K562 (cell line): ENCODE results near the gene ENPP7. TPM values are rescaled to one million over a fixed set of nuclear protein-coding genes. Genes with fewer than 3 reads are reported as not detected.
A peak's percentile ranks its signal among the peaks of the same experiment; 100 is the strongest.

ENCODE experiments used
- BCOR ChIP-seq: fragments of 450-650 bp; IDR thresholded peaks from 2 replicates; pipeline ENCODE4 v1.6.1; 2016
- CEBPB ChIP-seq: fragments of 450-650 bp; IDR thresholded peaks from 2 replicates; pipeline ENCODE4 v1.6.1; 2016; ENCODE audit warnings: missing genetic modification characterization, missing compliant biosample characterization
- DIDO1 ChIP-seq: fragments of 450-650 bp; IDR thresholded peaks from 2 replicates; pipeline ENCODE4 v1.6.1; 2016; ENCODE audit warnings: low read depth, missing biosample characterization, missing genetic modification characterization
- DPF2 ChIP-seq: fragments of 450-650 bp; IDR thresholded peaks from 2 replicates; pipeline ENCODE4 v1.6.1; 2016
- KDM4B ChIP-seq, 2 experiments: fragments of 450-650 bp in 1 of 2; sonication (generic) in 1 of 2; IDR thresholded peaks; 2 replicates each; pipeline ENCODE4 v1.6.1; 2016 to 2017; ENCODE audit warnings: borderline replicate concordance in 2 of 2, antibody characterized with exemption in 1 of 2, low read depth in 1 of 2, mild to moderate bottlenecking in 1 of 2
- NCOA4 ChIP-seq: fragments of 450-650 bp; IDR thresholded peaks from 2 replicates; pipeline ENCODE4 v1.6.1; 2018; ENCODE audit warnings: mild to moderate bottlenecking; ENCODE audit not compliant: partially characterized antibody
- NCOA6 ChIP-seq: fragments of 450-650 bp; IDR thresholded peaks from 2 replicates; pipeline ENCODE4 v1.6.1; 2017; ENCODE audit warnings: mild to moderate bottlenecking
- RBFOX2 ChIP-seq: fragments of 200-400 bp; formaldehyde crosslinking; IDR thresholded peaks from 2 replicates; pipeline ENCODE4 v1.6.1; 2017; ENCODE audit warnings: low read depth, mild to moderate bottlenecking, low read length, moderate library complexity
- RFX7 ChIP-seq: fragments of 250-450 bp; sonication (Bioruptor Pico); IDR thresholded peaks from 2 replicates; pipeline ENCODE4 v1.5.1; 2021; ENCODE audit warnings: mild to moderate bottlenecking
- TARDBP ChIP-seq: fragments of 450-650 bp; IDR thresholded peaks from 2 replicates; pipeline ENCODE4 v1.6.1; 2016
- U2AF2 ChIP-seq: fragments of 200-400 bp; formaldehyde crosslinking; optimal IDR thresholded peaks from 2 replicates; pipeline ENCODE3; 2017; ENCODE audit warnings: low read depth, mild to moderate bottlenecking, low read length
- polyA plus RNA-seq, 8 experiments: library from polyadenylated mRNA; depleted of rRNA in 4 of 8; stranded (reverse) in 5 of 8; unstranded in 3 of 8; fragments of >200 nt; fragmentation: Nextera tagmentation in 2 of 8; fragmentation: Illumina TruSeq in 1 of 8; extraction: Ambion mirVana in 2 of 8; extraction: Trizol in 1 of 8; gene quantifications; 2 replicates each; pipeline versions ENCODE4 v1.2.1 to v1.2.3, GENCODE V29; 2011 to 2014; ENCODE audit warnings: inconsistent platforms in 1 of 8, missing spikeins in 1 of 8
- total RNA-seq, 7 experiments: library from RNA; depleted of rRNA in 6 of 7; stranded (reverse); fragments of >200 nt in 6 of 7; fragmentation: Illumina TruSeq in 2 of 7; extraction: Trizol in 2 of 7; gene quantifications; 2 replicates each; pipeline versions ENCODE4 v1.2.1 to v1.2.3, GENCODE V29; 2011 to 2021; ENCODE audit warnings: low replicate concordance in 1 of 7
- TF ChIP-seq, protein P1 (sequence below): fragments of 250-450 bp; sonication (Bioruptor Pico); IDR thresholded peaks from 2 replicates; pipeline ENCODE4 v1.8.0; 2022; ENCODE audit warnings: moderate library complexity, mild to moderate bottlenecking, inconsistent platforms
- TF ChIP-seq, protein P2 (sequence below): sonication (generic); formaldehyde crosslinking; IDR thresholded peaks from 2 replicates; pipeline ENCODE4 v1.8.0; 2022; ENCODE audit warnings: missing genetic modification reagents, mild to moderate bottlenecking, borderline replicate concordance
- TF ChIP-seq, protein P3 (sequence below), 2 experiments: fragments of 450-650 bp in 1 of 2; sonication (generic) in 1 of 2; formaldehyde crosslinking in 1 of 2; IDR thresholded peaks; 2 replicates each; pipeline versions ENCODE4 v1.7.1 to v1.9.0; 2016 to 2022; ENCODE audit warnings: inconsistent platforms in 1 of 2, mild to moderate bottlenecking in 1 of 2, missing genetic modification reagents in 1 of 2
- TF ChIP-seq, protein P4 (sequence below), 2 experiments: fragments of 450-650 bp; conservative IDR thresholded peaks; 2 replicates each; pipeline ENCODE4 v1.6.1; 2017; ENCODE audit warnings: mild to moderate bottlenecking in 2 of 2, moderate library complexity in 2 of 2

ENPP7 gene
- total and polyA plus RNA-seq, 9 of the 15 experiments (the other 6 are each of a cell fraction or from before 2014, with no cell fraction given): not detected

DNA sequence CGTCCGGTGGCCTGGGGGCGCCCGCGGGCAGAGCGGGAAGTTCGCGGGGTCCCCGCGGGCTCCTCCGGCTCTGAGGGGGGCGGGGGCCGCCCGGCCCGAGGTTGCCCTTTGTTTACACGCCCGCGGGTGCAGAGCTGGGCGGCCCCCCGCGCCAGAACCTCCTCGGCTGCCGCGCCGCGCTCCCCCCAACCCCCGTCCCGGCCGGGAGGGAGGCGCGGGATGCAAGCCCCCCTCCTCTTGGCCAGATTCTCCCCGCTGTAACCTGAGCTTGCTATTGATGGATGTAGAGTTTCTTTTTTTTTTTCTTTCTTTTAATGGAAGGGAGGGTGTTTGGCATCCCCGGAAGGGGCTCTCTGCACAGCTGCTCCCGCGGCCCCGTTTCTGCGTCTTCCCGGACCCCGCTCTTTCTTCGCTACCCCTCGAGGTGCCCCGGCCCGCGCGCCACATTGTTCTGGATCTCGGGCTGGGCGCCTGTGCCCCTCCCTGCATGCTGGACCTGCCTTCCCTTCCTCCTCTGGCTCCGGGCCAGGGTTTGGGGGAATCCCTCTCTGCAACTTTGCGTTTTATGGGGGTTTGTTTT lies 47.9 kb downstream of the ENPP7 start (continued):
- TF ChIP-seq, protein P1, sequence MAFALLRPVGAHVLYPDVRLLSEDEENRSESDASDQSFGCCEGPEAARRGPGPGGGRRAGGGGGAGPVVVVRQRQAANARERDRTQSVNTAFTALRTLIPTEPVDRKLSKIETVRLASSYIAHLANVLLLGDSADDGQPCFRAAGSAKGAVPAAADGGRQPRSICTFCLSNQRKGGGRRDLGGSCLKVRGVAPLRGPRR (CRISPR knock-in tag): no peak
- TF ChIP-seq, protein P2, sequence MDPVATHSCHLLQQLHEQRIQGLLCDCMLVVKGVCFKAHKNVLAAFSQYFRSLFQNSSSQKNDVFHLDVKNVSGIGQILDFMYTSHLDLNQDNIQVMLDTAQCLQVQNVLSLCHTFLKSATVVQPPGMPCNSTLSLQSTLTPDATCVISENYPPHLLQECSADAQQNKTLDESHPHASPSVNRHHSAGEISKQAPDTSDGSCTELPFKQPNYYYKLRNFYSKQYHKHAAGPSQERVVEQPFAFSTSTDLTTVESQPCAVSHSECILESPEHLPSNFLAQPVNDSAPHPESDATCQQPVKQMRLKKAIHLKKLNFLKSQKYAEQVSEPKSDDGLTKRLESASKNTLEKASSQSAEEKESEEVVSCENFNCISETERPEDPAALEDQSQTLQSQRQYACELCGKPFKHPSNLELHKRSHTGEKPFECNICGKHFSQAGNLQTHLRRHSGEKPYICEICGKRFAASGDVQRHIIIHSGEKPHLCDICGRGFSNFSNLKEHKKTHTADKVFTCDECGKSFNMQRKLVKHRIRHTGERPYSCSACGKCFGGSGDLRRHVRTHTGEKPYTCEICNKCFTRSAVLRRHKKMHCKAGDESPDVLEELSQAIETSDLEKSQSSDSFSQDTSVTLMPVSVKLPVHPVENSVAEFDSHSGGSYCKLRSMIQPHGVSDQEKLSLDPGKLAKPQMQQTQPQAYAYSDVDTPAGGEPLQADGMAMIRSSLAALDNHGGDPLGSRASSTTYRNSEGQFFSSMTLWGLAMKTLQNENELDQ: no peak
- TF ChIP-seq U2AF2 (no peak), BCOR (0 out of 2 replicates have a peak, but pooled peaks have one; percentile 8), DIDO1 (tag) (no peak), RFX7 (CRISPR knock-in tag) (no peak), NCOA6 (no peak), KDM4B (IDR thresholded peaks at IDR 0.05; ENCODE audit: borderline replicate concordance in 2 of 2, low read depth in 1 of 2) (no peak), DPF2 (peak; percentile 22; the same call in 1 of the 2 replicates), NCOA4 (no peak), TARDBP (no peak), CEBPB (tag) (no peak), RBFOX2 (no peak)
- TF ChIP-seq, protein P3, sequence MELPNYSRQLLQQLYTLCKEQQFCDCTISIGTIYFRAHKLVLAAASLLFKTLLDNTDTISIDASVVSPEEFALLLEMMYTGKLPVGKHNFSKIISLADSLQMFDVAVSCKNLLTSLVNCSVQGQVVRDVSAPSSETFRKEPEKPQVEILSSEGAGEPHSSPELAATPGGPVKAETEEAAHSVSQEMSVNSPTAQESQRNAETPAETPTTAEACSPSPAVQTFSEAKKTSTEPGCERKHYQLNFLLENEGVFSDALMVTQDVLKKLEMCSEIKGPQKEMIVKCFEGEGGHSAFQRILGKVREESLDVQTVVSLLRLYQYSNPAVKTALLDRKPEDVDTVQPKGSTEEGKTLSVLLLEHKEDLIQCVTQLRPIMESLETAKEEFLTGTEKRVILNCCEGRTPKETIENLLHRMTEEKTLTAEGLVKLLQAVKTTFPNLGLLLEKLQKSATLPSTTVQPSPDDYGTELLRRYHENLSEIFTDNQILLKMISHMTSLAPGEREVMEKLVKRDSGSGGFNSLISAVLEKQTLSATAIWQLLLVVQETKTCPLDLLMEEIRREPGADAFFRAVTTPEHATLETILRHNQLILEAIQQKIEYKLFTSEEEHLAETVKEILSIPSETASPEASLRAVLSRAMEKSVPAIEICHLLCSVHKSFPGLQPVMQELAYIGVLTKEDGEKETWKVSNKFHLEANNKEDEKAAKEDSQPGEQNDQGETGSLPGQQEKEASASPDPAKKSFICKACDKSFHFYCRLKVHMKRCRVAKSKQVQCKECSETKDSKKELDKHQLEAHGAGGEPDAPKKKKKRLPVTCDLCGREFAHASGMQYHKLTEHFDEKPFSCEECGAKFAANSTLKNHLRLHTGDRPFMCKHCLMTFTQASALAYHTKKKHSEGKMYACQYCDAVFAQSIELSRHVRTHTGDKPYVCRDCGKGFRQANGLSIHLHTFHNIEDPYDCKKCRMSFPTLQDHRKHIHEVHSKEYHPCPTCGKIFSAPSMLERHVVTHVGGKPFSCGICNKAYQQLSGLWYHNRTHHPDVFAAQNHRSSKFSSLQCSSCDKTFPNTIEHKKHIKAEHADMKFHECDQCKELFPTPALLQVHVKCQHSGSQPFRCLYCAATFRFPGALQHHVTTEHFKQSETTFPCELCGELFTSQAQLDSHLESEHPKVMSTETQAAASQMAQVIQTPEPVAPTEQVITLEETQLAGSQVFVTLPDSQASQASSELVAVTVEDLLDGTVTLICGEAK (IDR thresholded peaks at IDR 0.05): peak; percentile 26; the same call in 1 of the 2 replicates
- TF ChIP-seq, protein P3 (CRISPR knock-in tag; IDR thresholded peaks at IDR 0.05): no peak
- TF ChIP-seq, protein P4, sequence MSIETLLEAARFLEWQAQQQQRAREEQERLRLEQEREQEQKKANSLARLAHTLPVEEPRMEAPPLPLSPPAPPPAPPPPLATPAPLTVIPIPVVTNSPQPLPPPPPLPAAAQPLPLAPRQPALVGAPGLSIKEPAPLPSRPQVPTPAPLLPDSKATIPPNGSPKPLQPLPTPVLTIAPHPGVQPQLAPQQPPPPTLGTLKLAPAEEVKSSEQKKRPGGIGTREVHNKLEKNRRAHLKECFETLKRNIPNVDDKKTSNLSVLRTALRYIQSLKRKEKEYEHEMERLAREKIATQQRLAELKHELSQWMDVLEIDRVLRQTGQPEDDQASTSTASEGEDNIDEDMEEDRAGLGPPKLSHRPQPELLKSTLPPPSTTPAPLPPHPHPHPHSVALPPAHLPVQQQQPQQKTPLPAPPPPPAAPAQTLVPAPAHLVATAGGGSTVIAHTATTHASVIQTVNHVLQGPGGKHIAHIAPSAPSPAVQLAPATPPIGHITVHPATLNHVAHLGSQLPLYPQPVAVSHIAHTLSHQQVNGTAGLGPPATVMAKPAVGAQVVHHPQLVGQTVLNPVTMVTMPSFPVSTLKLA (conservative IDR thresholded peaks at IDR 0.05): no peak
